CD4-positive, CD25-positive, alpha-beta regulatory T cell (primary cell): ENCODE measurements around the gene USP15. TPM values are rescaled to one million over a fixed set of nuclear protein-coding genes. Genes with fewer than 3 reads are reported as not detected.

ENCODE experiments used
- ATAC-seq, 2 donors: fragments of 150-1000 bp; cut with Tn5 transposase; one replicate each; pipeline ENCODE4 v1.10.0; 2021; ENCODE audit warnings: low read depth in 2 of 2, moderate number of reproducible peaks in 2 of 2, moderate library complexity in 1 of 2
- DNase-seq, 3 donors: peaks; one replicate each; pipeline versions ENCODE4 v3.0.0 to v3.0.0-alpha.2; 2012 to 2022; ENCODE audit warnings: mixed read lengths in 1 of 3
- H3K27ac ChIP-seq: one replicate; pipeline ENCODE4 v1.7.0; 2013; ENCODE audit warnings: mild to moderate bottlenecking, low read length; ENCODE audit not compliant: insufficient read depth, poor library complexity, severe bottlenecking
- H3K27me3 ChIP-seq: one replicate; pipeline ENCODE4 v1.7.0; 2013; ENCODE audit warnings: low read length; ENCODE audit not compliant: control insufficient read depth, insufficient read depth
- H3K36me3 ChIP-seq: one replicate; pipeline ENCODE4 v1.7.0; 2013; ENCODE audit warnings: mild to moderate bottlenecking, low read length, moderate library complexity; ENCODE audit not compliant: control insufficient read depth, insufficient read depth
- H3K4me1 ChIP-seq: 2 replicates; pipeline ENCODE4 v1.7.0; 2013; ENCODE audit warnings: mild to moderate bottlenecking, low read length; ENCODE audit not compliant: insufficient read depth, control insufficient read depth, poor library complexity, severe bottlenecking
- H3K4me3 ChIP-seq: one replicate; pipeline ENCODE4 v1.7.0; 2013; ENCODE audit warnings: low read depth, mild to moderate bottlenecking, low read length, moderate library complexity
- H3K9me3 ChIP-seq, 2 experiments: 1 replicate in 1 of 2; 2 replicates in 1 of 2; pipeline ENCODE4 v1.7.0; 2013; ENCODE audit warnings: low read length in 2 of 2, mild to moderate bottlenecking in 1 of 2, moderate library complexity in 1 of 2; ENCODE audit not compliant: control insufficient read depth in 2 of 2
- H3K27ac Mint-ChIP-seq, 3 donors: one replicate each; pipeline ENCODE4 v1.8.0; 2020 to 2022; ENCODE audit warnings: mild to moderate bottlenecking in 3 of 3, mixed read lengths in 3 of 3, moderate library complexity in 2 of 3
- H3K27me3 Mint-ChIP-seq: one replicate; pipeline ENCODE4 v1.8.0; 2022; ENCODE audit warnings: mild to moderate bottlenecking, mixed read lengths
- H3K36me3 Mint-ChIP-seq: one replicate; pipeline ENCODE4 v1.8.0; 2020; ENCODE audit warnings: mixed read lengths
- H3K4me1 Mint-ChIP-seq, 4 donors: one replicate each; pipeline ENCODE4 v1.8.0; 2020 to 2022; ENCODE audit warnings: mixed read lengths in 4 of 4, mild to moderate bottlenecking in 1 of 4
- H3K4me3 Mint-ChIP-seq, 4 donors: one replicate each; pipeline ENCODE4 v1.8.0; 2020 to 2022; ENCODE audit warnings: mild to moderate bottlenecking in 4 of 4, mixed read lengths in 4 of 4, moderate library complexity in 3 of 4
- H3K9me3 Mint-ChIP-seq, 7 donors: one replicate each; pipeline ENCODE4 v1.8.0; 2020 to 2022; ENCODE audit warnings: mixed read lengths in 7 of 7, mild to moderate bottlenecking in 3 of 7, moderate library complexity in 2 of 7
- polyA plus RNA-seq, 4 donors: library from polyadenylated mRNA; unstranded; fragments of 300-500 nt; fragmentation: Illumina TruSeq; gene quantifications; one replicate each; pipeline ENCODE4 v1.2.3, GENCODE V29; 2021
- total RNA-seq: library from RNA; stranded (reverse); gene quantifications from one replicate; pipeline ENCODE4 v1.2.3, GENCODE V29; 2022

The USP15 gene
- total and polyA plus RNA-seq, 5 donors from 2014 or later, result 183 to 417 (median 213) TPM

DNA sequence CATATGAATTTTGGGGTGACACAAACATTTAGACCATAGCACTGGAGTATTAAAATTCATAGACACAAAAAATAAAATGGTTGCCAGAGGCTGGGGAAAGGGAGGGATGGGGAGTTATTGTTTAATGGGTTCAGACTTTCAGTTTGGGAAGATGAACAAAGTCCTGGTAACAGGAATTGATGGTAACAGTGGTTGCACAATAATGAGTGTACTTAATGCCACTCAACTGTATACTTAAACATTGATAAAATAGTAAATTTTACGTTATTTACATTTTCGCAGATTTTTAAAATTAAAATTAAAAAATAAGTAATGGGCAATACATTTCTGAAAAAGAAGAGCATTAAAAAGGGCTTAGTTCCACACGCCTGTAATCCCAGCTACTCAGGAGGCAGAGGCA lies 35.6 kb upstream of the USP15 start:
- H3K9me3 Mint-ChIP-seq, result peaks cover 0 to 8% (median 3%) of the 10 kb centered on the region in 7 donors
- peaks cover 9% of the 10 kb centered on the region for H3K36me3 Mint-ChIP-seq
- Histone ChIP-seq H3K4me1 (no peaks in the 10 kb centered on the region), H3K4me3 (no peak overlapping the region), H3K9me3 (no peaks in the 10 kb centered on the region), H3K27me3 (no peaks in the 10 kb centered on the region), H3K27ac (no peak overlapping the region), H3K36me3 (no peaks in the 10 kb centered on the region)
- H3K27ac Mint-ChIP-seq, result no peak overlapping the region
- H3K4me1 Mint-ChIP-seq, result peaks cover 3 to 27% (median 13%) of the 10 kb centered on the region in 4 donors
- peaks cover 6% of the 10 kb centered on the region for H3K27me3 Mint-ChIP-seq
- DNase-seq, result no peak
- no peak for ATAC-seq
- no peak overlapping the region for H3K4me3 Mint-ChIP-seq

GRCh38 chr12:62227091-62227490 lies 33.1 kb upstream of the USP15 start:
- Histone ChIP-seq H3K9me3 (no peaks in the 10 kb centered on the region), H3K27me3 (no peaks in the 10 kb centered on the region), H3K4me1 (no peaks in the 10 kb centered on the region), H3K27ac (no peak overlapping the region), H3K4me3 (no peak overlapping the region), H3K36me3 (no peaks in the 10 kb centered on the region)
- DNase-seq, result no peak
- Mint-ChIP-seq H3K27ac (peak overlapping the region in 2 of 3 donors; percentile 18 to 47), H3K4me3 (no peak overlapping the region), H3K4me1 (peaks cover 0 to 7% (median 2%) of the 10 kb centered on the region in 4 donors), H3K9me3 (peaks cover 0 to 6% (median 4%) of the 10 kb centered on the region in 7 donors), H3K36me3 (peaks cover 9% of the 10 kb centered on the region), H3K27me3 (no peaks in the 10 kb centered on the region)
- no peak for ATAC-seq

GRCh38 chr12:62230652-62231051 lies 29.6 kb upstream of the USP15 start:
- Mint-ChIP-seq H3K4me3 (no peak overlapping the region), H3K36me3 (peaks cover 9% of the 10 kb centered on the region), H3K27me3 (peaks cover 4% of the 10 kb centered on the region), H3K9me3 (peaks cover 0 to 8% (median 5%) of the 10 kb centered on the region in 7 donors), H3K4me1 (peaks cover 0 to 6% (median under 1%) of the 10 kb centered on the region in 4 donors), H3K27ac (no peak overlapping the region)
- Histone ChIP-seq H3K27ac (no peak overlapping the region), H3K4me3 (no peak overlapping the region), H3K9me3 (no peaks in the 10 kb centered on the region), H3K36me3 (no peaks in the 10 kb centered on the region), H3K4me1 (no peaks in the 10 kb centered on the region), H3K27me3 (no peaks in the 10 kb centered on the region)
- ATAC-seq, result no peak
- no peak for DNase-seq

GRCh38 chr12:62232143-62232729 lies 28.0 kb upstream of the USP15 start:
- Histone ChIP-seq H3K36me3 (no peaks in the 10 kb centered on the region), H3K4me3 (no peak overlapping the region), H3K4me1 (no peaks in the 10 kb centered on the region), H3K27me3 (no peaks in the 10 kb centered on the region), H3K9me3 (no peaks in the 10 kb centered on the region), H3K27ac (no peak overlapping the region)
- H3K27me3 Mint-ChIP-seq, result peaks cover 4% of the 10 kb centered on the region
- DNase-seq (no peak), ATAC-seq (no peak)
- H3K36me3 Mint-ChIP-seq, result no peaks in the 10 kb centered on the region
- H3K27ac Mint-ChIP-seq, result peak overlapping the region in 1 of 3 donors; percentile 26
- peaks cover 3 to 8% (median 7%) of the 10 kb centered on the region in 7 donors for H3K9me3 Mint-ChIP-seq
- H3K4me1 Mint-ChIP-seq, result peaks cover 0 to 2% (median 0%) of the 10 kb centered on the region in 4 donors
- no peak overlapping the region for H3K4me3 Mint-ChIP-seq

- H3K9me3 ChIP-seq, result no peaks in the 10 kb centered on the region
Observed at GRCh38 chr12:62233805-62234204, 26.4 kb upstream of the USP15 start.

DNA sequence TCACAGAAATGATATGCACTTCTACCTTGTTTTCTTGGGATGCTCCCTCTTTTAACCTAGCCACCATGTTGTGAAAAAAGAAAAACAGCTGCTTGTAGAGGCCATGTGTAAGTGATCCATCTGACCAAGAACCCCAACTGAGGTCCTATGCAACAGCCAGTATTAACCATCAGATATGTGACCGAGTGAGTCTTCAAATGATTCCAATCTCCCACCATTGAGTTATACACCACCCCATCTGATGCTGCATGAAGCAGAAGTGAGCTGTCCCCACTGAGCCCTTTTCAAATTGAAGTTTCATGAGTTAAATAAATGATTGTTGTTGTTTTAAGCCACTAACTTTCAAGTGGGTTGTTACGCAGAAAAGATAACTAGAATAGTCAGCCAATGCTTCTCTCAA lies 20.6 kb upstream of the USP15 start:
- ATAC-seq, result no peak
- no peak for DNase-seq
- Histone ChIP-seq H3K36me3 (no peaks in the 10 kb centered on the region), H3K27me3 (no peaks in the 10 kb centered on the region), H3K4me1 (no peaks in the 10 kb centered on the region), H3K9me3 (no peaks in the 10 kb centered on the region), H3K4me3 (no peak overlapping the region), H3K27ac (no peak overlapping the region)
- Mint-ChIP-seq H3K36me3 (peaks cover 3% of the 10 kb centered on the region), H3K4me3 (no peak overlapping the region), H3K27me3 (peaks cover 8% of the 10 kb centered on the region), H3K4me1 (peaks cover 0 to 29% (median 14%) of the 10 kb centered on the region in 4 donors), H3K9me3 (peaks cover 0 to 12% (median 4%) of the 10 kb centered on the region in 7 donors), H3K27ac (no peak overlapping the region)

More at GRCh38 chr12:62233805-62234204, 26.4 kb upstream of the USP15 start:
- no peaks in the 10 kb centered on the region for H3K36me3 ChIP-seq
- DNase-seq, result no peak
- Mint-ChIP-seq H3K27ac (no peak overlapping the region), H3K9me3 (peaks cover 0 to 12% (median 5%) of the 10 kb centered on the region in 7 donors), H3K27me3 (peaks cover 4% of the 10 kb centered on the region), H3K36me3 (peaks cover 3% of the 10 kb centered on the region), H3K4me3 (no peak overlapping the region), H3K4me1 (no peaks in the 10 kb centered on the region)
- no peak for ATAC-seq
- no peaks in the 10 kb centered on the region for H3K27me3 ChIP-seq
- H3K4me1 ChIP-seq, result no peaks in the 10 kb centered on the region
- no peak overlapping the region for H3K4me3 ChIP-seq
- no peak overlapping the region for H3K27ac ChIP-seq

DNA sequence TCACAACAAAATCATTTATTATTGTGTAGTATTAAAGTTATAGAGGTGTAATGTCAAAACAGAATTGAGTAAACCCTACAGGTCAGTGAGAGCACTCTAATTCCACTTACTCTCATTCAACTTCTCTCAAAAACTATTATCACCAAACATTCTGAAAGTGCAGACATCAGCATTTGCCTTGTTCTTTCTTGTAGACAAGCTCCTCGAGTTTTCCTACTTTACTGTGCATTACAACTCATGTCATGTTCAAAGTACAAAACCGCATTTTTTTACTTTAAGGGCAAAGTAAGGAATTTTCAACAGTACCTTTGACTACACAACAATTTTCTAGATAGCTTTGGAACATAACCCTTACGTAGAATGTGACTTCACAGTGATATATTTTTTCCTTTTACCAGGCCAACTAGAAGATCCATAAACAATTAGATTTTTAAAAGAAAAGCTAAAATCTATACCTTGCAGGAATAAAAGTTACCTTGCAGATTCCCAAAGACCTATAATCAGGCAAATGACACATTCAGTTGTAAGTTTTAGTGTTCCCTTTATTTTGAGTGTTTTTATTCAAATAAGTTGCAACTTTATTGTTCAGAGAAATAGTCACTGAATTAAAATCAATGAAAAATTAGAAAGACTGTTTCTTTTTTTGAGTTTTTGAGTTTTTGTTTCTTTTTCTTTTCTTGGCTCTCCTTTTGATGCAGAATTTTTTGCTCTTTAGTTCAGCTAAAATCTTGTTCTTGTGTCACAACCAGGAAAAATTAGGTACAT lies 12.7 kb upstream of the USP15 start:
- H3K27me3 ChIP-seq, result no peaks in the 10 kb centered on the region
- no peak overlapping the region for H3K4me3 ChIP-seq
- DNase-seq (no peak), ATAC-seq (no peak)
- peaks cover 34 to 65% (median 37%) of the 10 kb centered on the region in 4 donors for H3K4me1 Mint-ChIP-seq
- H3K36me3 ChIP-seq, result no peaks in the 10 kb centered on the region
- H3K4me3 Mint-ChIP-seq, result no peak overlapping the region
- H3K27ac Mint-ChIP-seq, result no peak overlapping the region
- H3K36me3 Mint-ChIP-seq, result peaks cover 4% of the 10 kb centered on the region
- H3K27ac ChIP-seq, result no peak overlapping the region
- H3K27me3 Mint-ChIP-seq, result no peaks in the 10 kb centered on the region
- H3K4me1 ChIP-seq, result peaks cover 21% of the 10 kb centered on the region
- no peaks in the 10 kb centered on the region for H3K9me3 ChIP-seq
- no peaks in the 10 kb centered on the region for H3K9me3 Mint-ChIP-seq
